Suprapubic skin (tissue), 3 donors: Measurements from ENCODE around the gene LRP1B.

Experiments used
- CTCF ChIP-seq, 2 donors: fragments of 200-600 bp in 1 of 2; fragments of 450-650 bp in 1 of 2; sonication (generic) in 1 of 2; IDR thresholded peaks; one replicate each; pipeline ENCODE4 v1.5.1; 2016 to 2019; ENCODE audit warnings: antibody characterized with exemption in 2 of 2, mild to moderate bottlenecking in 1 of 2, moderate library complexity in 1 of 2
- POLR2AphosphoS5 ChIP-seq, 3 donors: sonication (generic); formaldehyde crosslinking; IDR thresholded peaks; one replicate each; pipeline ENCODE4 v1.6.1; 2017; ENCODE audit warnings: antibody characterized with exemption in 3 of 3

GRCh38 chr2:142038826-142039225 lies 92.0 kb downstream of the LRP1B start:
- no peak for TF ChIP-seq CTCF (IDR thresholded peaks at IDR 0.05)
- no peak for TF ChIP-seq POLR2AphosphoS5 (IDR thresholded peaks at IDR 0.05)
